Measurements from ENCODE around the gene PNMA8C.
"Not testable (repeated sequence)": the region's sequence is repeated elsewhere in the genome, so short reads cannot be mapped to it uniquely, and the experiment has no call there.

Gene PNMA8C

GRCh38 chr19:46448601-46449000 lies 19.9 kb upstream of the PNMA8C start:
- no peak overlapping the region for H3K4me3 ChIP-seq
- H3K27ac ChIP-seq = peak overlapping the region; percentile 55 to 84
- TF ChIP-seq CTCF (IDR thresholded peaks at IDR 0.05) = no peak
- DNase-seq (ENCODE audit: low spot score) = no peak

- TF ChIP-seq CTCF (IDR thresholded peaks at IDR 0.05) = no peak
- Histone ChIP-seq H3K4me3 (no peak overlapping the region), H3K27ac (peak overlapping the region; percentile 55 to 84)
- DNase-seq (ENCODE audit: low spot score) = no peak
These were observed 19.1 kb upstream of the PNMA8C start for GRCh38 chr19:46447824-46448223.

- no peak for DNase-seq (ENCODE audit: low spot score)
- Histone ChIP-seq H3K4me3 (no peak overlapping the region), H3K27ac (peak overlapping the region in 1 of 2 donors; percentile 84)
- no peak for TF ChIP-seq CTCF (IDR thresholded peaks at IDR 0.05)
These were observed 18.3 kb upstream of the PNMA8C start for GRCh38 chr19:46447006-46447405.

- no peak for DNase-seq (ENCODE audit: low spot score)
- no peak for TF ChIP-seq CTCF (IDR thresholded peaks at IDR 0.05)
These were observed 17.3 kb upstream of the PNMA8C start for GRCh38 chr19:46446021-46446420.

GRCh38 chr19:46442808-46443450 lies 14.2 kb upstream of the PNMA8C start:
- Histone ChIP-seq H3K4me3 (no peak overlapping the region), H3K27ac (peak overlapping the region; percentile 1 to 59)
- TF ChIP-seq CTCF (IDR thresholded peaks at IDR 0.05) = no peak
- DNase-seq (ENCODE audit: low spot score) = no peak

More at GRCh38 chr19:46446021-46446420, 17.3 kb upstream of the PNMA8C start:
- Histone ChIP-seq H3K27ac (no peak overlapping the region), H3K4me3 (no peak overlapping the region)

- TF ChIP-seq CTCF (IDR thresholded peaks at IDR 0.05) = no peak
- peak overlapping the region; percentile 1 to 59 for H3K27ac ChIP-seq
- no peak overlapping the region for H3K4me3 ChIP-seq
- DNase-seq (ENCODE audit: low spot score) = no peak
These were observed 13.1 kb upstream of the PNMA8C start for GRCh38 chr19:46441866-46442265.

- not testable (repeated sequence) for H3K27ac ChIP-seq; H3K4me3 ChIP-seq; DNase-seq (ENCODE audit: low spot score)
These were observed 7.0 kb upstream of the PNMA8C start for GRCh38 chr19:46435689-46436088.

Measured in coronary artery (tissue), 2 donors.